ENCODE measurements around the gene FYB1.
"Not testable (repeated sequence)": the region's sequence is repeated elsewhere in the genome, so short reads cannot be mapped to it uniquely, and the experiment has no call there.

- not testable (repeated sequence) for TF ChIP-seq CTCF (conservative IDR thresholded peaks at IDR 0.05); ZFX (IDR thresholded peaks at IDR 0.05)
Observed at GRCh38 chr5:39234494-39234893, 15.1 kb upstream of the FYB1 start.

Data from C4-2B (cell line).